ENCODE results near the gene RNF157. TPM values are rescaled to one million over a fixed set of nuclear protein-coding genes. Genes with fewer than 3 reads are reported as not detected.

Gene RNF157
- total RNA-seq, 1 donor from 2014 or later = 43.5 TPM

DNA sequence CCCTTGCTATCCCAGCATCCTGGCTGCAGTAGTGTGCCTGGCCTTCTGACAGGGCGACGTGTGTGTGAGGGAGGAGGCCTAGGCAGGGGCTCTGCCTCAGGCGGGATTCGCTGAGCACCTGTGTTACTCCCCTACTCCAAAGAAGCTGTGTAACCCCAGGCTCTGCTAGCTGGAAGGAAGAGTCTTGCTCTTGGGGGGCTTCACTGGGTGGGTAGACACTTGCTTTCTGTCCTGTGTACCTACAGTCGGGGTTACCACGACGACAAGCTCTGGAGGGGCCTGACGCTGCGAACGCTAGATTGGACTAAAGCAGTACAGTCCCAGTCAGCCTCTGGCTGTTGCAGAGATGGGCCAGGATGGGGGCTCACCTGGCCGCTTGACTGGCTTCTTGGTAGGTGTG, 146.2 kb downstream of the RNF157 start:
- no peaks in the 10 kb centered on the region for H3K4me1 Mint-ChIP-seq (ENCODE audit: low read depth)
- peaks cover 23% of the 10 kb centered on the region for H3K36me3 Mint-ChIP-seq (ENCODE audit: insufficient read depth)
- no peaks in the 10 kb centered on the region for H3K9me3 Mint-ChIP-seq (ENCODE audit: low read depth)
- H3K4me3 Mint-ChIP-seq (ENCODE audit: low read depth) = no peak overlapping the region
- no peak overlapping the region for H3K27ac Mint-ChIP-seq
- TF ChIP-seq, protein P1, sequence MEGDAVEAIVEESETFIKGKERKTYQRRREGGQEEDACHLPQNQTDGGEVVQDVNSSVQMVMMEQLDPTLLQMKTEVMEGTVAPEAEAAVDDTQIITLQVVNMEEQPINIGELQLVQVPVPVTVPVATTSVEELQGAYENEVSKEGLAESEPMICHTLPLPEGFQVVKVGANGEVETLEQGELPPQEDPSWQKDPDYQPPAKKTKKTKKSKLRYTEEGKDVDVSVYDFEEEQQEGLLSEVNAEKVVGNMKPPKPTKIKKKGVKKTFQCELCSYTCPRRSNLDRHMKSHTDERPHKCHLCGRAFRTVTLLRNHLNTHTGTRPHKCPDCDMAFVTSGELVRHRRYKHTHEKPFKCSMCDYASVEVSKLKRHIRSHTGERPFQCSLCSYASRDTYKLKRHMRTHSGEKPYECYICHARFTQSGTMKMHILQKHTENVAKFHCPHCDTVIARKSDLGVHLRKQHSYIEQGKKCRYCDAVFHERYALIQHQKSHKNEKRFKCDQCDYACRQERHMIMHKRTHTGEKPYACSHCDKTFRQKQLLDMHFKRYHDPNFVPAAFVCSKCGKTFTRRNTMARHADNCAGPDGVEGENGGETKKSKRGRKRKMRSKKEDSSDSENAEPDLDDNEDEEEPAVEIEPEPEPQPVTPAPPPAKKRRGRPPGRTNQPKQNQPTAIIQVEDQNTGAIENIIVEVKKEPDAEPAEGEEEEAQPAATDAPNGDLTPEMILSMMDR (IDR thresholded peaks at IDR 0.05; ENCODE audit: unreplicated experiment) = no peak
- no peaks in the 10 kb centered on the region for H3K27me3 Mint-ChIP-seq
- no peak for DNase-seq (ENCODE audit: low spot score, unreplicated experiment)

DNA sequence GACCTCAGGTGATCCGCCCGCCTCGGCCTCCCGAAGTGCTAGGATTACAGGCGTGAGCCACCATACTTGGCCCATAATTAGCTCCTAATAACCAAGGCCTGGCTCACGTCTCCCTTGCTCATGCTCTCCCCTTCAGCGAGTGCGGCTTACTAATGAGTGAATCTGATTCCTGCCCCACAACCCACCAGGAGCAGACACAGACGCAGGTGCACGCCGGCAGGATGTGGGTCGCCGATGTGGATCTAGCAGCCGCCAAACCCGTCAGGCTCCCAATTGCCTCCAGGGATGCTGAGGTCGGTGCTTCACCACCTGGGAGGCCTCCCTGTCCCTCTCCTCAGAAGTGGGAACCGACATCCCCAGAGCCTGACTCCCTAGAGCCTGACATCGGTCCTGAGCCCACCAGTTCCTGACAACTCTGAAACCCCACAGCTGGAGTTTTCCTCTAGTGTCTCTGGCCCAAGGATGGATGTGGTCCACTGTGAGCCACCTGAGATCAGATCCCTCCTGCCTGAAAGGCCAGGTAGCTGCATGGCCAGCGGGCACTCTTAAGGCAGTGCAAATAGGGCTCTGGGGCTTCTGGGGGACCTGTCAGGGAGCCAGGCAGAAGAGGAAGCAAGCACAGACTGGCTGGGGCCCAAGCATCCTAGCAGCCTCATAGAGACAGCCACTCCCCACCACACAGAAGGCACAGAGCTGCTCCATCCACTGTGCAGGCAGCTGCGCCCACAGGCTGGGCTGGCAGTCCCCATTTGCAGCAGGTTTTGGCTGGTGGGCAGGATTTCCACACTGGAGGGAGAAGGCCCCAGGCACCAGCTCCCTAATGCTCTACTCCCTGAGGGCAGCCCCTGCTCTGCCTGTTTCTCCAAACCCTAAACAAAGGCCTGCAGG, 147.5 kb downstream of the RNF157 start:
- no peaks in the 10 kb centered on the region for H3K27me3 Mint-ChIP-seq
- H3K4me1 Mint-ChIP-seq (ENCODE audit: low read depth) = no peaks in the 10 kb centered on the region
- no peak for DNase-seq (ENCODE audit: low spot score, unreplicated experiment)
- no peak overlapping the region for H3K27ac Mint-ChIP-seq
- no peak overlapping the region for H3K4me3 Mint-ChIP-seq (ENCODE audit: low read depth)
- H3K36me3 Mint-ChIP-seq (ENCODE audit: insufficient read depth) = peaks cover 20% of the 10 kb centered on the region
- TF ChIP-seq, protein P1 (IDR thresholded peaks at IDR 0.05; ENCODE audit: unreplicated experiment) = no peak
- H3K9me3 Mint-ChIP-seq (ENCODE audit: low read depth) = no peaks in the 10 kb centered on the region

Small RNA genes lying within 50 kb of the gene (microRNA-seq; reads per million reads assigned to microRNA genes)
- 21.5 reads per million, percentile 31 among the genes with 10 or more reads in this experiment for gene MIR6868 (ENCODE audit: borderline number of aligned reads, unreplicated experiment)

Other genes starting within 250 kb of the RNF157 start
- 17.0 and 21.6 TPM in 2 replicates for gene CDK3, start 239.6 kb downstream of the RNF157 start, total RNA-seq
- 0.05 TPM in 1 of 2 replicates, not detected in the other for gene EVPL, start 213.2 kb downstream of the RNF157 start, total RNA-seq
- 74.9 and 79.4 TPM in 2 replicates for gene SRP68, start 168.0 kb downstream of the RNF157 start, total RNA-seq
- gene GALR2, start 165.7 kb downstream of the RNF157 start, total RNA-seq = 1.0 and 1.1 TPM in 2 replicates
- gene ZACN, start 161.3 kb downstream of the RNF157 start, total RNA-seq = 0.36 and 0.96 TPM in 2 replicates
- gene EXOC7, start 136.7 kb downstream of the RNF157 start, total RNA-seq = 354 and 364 TPM in 2 replicates
- 18.6 and 19.0 TPM in 2 replicates for gene FOXJ1, start 99.2 kb downstream of the RNF157 start, total RNA-seq
- 31.2 and 36.3 TPM in 2 replicates for gene UBALD2, start 24.9 kb upstream of the RNF157 start, total RNA-seq
- gene QRICH2, start 67.8 kb upstream of the RNF157 start, total RNA-seq = 16.0 and 18.5 TPM in 2 replicates
- gene PRPSAP1, start 113.4 kb upstream of the RNF157 start, total RNA-seq = 89.6 and 90.3 TPM in 2 replicates
- 12.8 and 13.9 TPM in 2 replicates for gene SPHK1, start 144.1 kb upstream of the RNF157 start, total RNA-seq
- gene UBE2O, start 212.7 kb upstream of the RNF157 start, total RNA-seq = 43.4 and 44.6 TPM in 2 replicates
- gene AANAT, start 227.1 kb upstream of the RNF157 start, total RNA-seq = 0.40 TPM in 1 of 2 replicates, not detected in the other